ENCODE results near the gene SLC38A2. TPM values are rescaled to one million over a fixed set of nuclear protein-coding genes. Genes with fewer than 3 reads are reported as not detected.

SLC38A2 gene
- total RNA-seq, 4 donors from 2014 or later: 368 to 440 (median 381) TPM

DNA sequence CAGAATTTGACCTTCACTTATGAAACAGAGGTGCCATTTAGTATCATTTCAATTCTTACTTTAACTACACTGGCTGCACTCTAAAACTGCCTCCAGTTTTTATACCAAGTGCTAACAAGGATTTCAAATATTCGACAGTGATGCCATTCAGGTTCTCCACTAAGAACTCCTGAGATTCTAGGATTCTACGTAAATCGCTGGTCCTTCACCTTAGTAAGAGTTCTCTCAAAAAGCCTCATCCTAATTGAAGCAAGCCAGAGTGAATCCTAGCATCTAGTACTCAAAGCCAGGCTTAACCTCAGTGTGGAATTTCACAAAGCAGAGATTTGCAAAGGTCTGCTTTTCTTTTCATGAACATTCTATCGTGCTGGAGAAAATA is 3.5 kb downstream of the SLC38A2 start:
- Histone ChIP-seq H3K4me3 (peak overlapping the region; percentile 72 to 99 (median 96)), H3K9me3 (no peaks in the 10 kb centered on the region), H3K27ac (peak overlapping the region; percentile 21 to 99 (median 88)), H3K36me3 (peaks cover 0 to 68% (median 23%) of the 10 kb centered on the region in 3 donors), H3K4me1 (peaks cover 5 to 72% (median 49%) of the 10 kb centered on the region in 4 donors), H3K27me3 (no peaks in the 10 kb centered on the region)
- TF ChIP-seq, protein P1, sequence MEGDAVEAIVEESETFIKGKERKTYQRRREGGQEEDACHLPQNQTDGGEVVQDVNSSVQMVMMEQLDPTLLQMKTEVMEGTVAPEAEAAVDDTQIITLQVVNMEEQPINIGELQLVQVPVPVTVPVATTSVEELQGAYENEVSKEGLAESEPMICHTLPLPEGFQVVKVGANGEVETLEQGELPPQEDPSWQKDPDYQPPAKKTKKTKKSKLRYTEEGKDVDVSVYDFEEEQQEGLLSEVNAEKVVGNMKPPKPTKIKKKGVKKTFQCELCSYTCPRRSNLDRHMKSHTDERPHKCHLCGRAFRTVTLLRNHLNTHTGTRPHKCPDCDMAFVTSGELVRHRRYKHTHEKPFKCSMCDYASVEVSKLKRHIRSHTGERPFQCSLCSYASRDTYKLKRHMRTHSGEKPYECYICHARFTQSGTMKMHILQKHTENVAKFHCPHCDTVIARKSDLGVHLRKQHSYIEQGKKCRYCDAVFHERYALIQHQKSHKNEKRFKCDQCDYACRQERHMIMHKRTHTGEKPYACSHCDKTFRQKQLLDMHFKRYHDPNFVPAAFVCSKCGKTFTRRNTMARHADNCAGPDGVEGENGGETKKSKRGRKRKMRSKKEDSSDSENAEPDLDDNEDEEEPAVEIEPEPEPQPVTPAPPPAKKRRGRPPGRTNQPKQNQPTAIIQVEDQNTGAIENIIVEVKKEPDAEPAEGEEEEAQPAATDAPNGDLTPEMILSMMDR (IDR thresholded peaks at IDR 0.05): no peak
- no peak for TF ChIP-seq POLR2A (IDR thresholded peaks at IDR 0.05)
- no peak for TF ChIP-seq EP300 (IDR thresholded peaks at IDR 0.05)
- no peak for DNase-seq (ENCODE audit: low spot score in 2 of 2)
- 47 to 52% methylated on average over 4 of the region's 4 CpGs for WGBS, 2 donors

DNA sequence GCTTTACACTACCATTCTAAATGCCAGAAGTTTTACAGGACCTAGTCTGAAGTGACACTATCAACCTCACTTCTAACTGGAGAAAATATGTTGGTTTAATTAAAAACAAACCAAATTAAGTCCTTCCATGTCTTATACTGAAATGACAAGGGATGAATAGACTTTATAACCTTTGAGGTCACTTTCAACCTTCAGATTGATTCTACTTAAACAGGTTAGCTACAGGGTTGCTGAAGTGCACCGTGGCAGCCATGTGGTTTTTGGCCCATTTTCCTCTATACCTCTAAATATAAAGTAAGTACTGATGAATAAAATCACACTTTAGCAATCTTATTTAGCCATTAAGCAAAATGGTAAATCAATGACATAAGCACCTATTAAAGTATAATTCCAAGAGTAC is 3.9 kb downstream of the SLC38A2 start:
- 52 to 54% methylated on average over 1 of the region's 1 CpG for WGBS, 2 donors
- TF ChIP-seq, protein P1 (IDR thresholded peaks at IDR 0.05): no peak
- TF ChIP-seq POLR2A (IDR thresholded peaks at IDR 0.05): no peak
- no peak for TF ChIP-seq EP300 (IDR thresholded peaks at IDR 0.05)
- peak overlapping the region in 3 of 4 donors; percentile 81 to 99 (median 96) for H3K27ac ChIP-seq
- no peaks in the 10 kb centered on the region for H3K27me3 ChIP-seq
- H3K9me3 ChIP-seq: no peaks in the 10 kb centered on the region
- H3K4me3 ChIP-seq: peak overlapping the region; percentile 72 to 99 (median 96)
- DNase-seq (ENCODE audit: low spot score in 2 of 2): no peak
- peaks cover 0 to 72% (median 27%) of the 10 kb centered on the region in 3 donors for H3K36me3 ChIP-seq
- H3K4me1 ChIP-seq: peaks cover 5 to 72% (median 52%) of the 10 kb centered on the region in 4 donors

DNA sequence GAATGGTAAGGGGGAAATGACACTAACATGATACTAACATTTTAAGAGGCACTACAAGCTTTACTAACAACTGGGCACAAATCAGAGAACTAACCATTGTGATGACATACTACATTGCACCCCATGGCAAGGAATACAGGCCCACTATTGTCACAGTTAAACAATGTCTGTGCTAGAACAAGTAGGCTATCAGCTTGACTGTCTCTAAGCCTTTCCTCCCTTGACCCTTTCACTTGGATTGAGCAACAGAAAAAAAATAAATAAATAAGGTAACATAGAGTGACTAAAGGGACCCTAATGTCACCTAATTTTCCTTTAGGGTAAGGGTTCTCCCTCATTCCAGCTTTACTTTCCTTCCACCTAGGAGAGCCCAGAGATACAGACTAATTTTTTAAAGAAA is 4.4 kb downstream of the SLC38A2 start:
- TF ChIP-seq, protein P1 (IDR thresholded peaks at IDR 0.05): no peak
- TF ChIP-seq POLR2A (IDR thresholded peaks at IDR 0.05) (no peak), EP300 (IDR thresholded peaks at IDR 0.05) (no peak)
- Histone ChIP-seq H3K36me3 (peaks cover 0 to 78% (median 33%) of the 10 kb centered on the region in 3 donors), H3K9me3 (no peaks in the 10 kb centered on the region), H3K27me3 (no peaks in the 10 kb centered on the region), H3K4me1 (peaks cover 5 to 76% (median 57%) of the 10 kb centered on the region in 4 donors), H3K4me3 (peak overlapping the region; percentile 10 to 96 (median 84)), H3K27ac (peak overlapping the region; percentile 2 to 99 (median 88))
- DNase-seq (ENCODE audit: low spot score in 2 of 2): no peak

GRCh38 chr12:46367351-46368029 is 5.1 kb downstream of the SLC38A2 start:
- Histone ChIP-seq H3K4me1 (peaks cover 5 to 82% (median 59%) of the 10 kb centered on the region in 4 donors), H3K9me3 (no peaks in the 10 kb centered on the region), H3K27ac (peak overlapping the region in 3 of 4 donors; percentile 2 to 96 (median 81)), H3K27me3 (no peaks in the 10 kb centered on the region), H3K4me3 (peak overlapping the region; percentile 10 to 96 (median 84)), H3K36me3 (peaks cover 0 to 84% (median 39%) of the 10 kb centered on the region in 3 donors)
- no peak for DNase-seq (ENCODE audit: low spot score in 2 of 2)
- TF ChIP-seq POLR2A (IDR thresholded peaks at IDR 0.05) (no peak), EP300 (IDR thresholded peaks at IDR 0.05) (no peak)
- TF ChIP-seq, protein P1 (IDR thresholded peaks at IDR 0.05): no peak
- WGBS, 2 donors: 49 to 53% methylated on average over 5 of the region's 5 CpGs

GRCh38 chr12:46366771-46367170 is 5.8 kb downstream of the SLC38A2 start:
- peaks cover 5 to 89% (median 60%) of the 10 kb centered on the region in 4 donors for H3K4me1 ChIP-seq
- DNase-seq (ENCODE audit: low spot score in 2 of 2): no peak
- H3K4me3 ChIP-seq: peak overlapping the region in 2 of 4 donors; percentile 72 to 96
- TF ChIP-seq POLR2A (IDR thresholded peaks at IDR 0.05): no peak
- TF ChIP-seq EP300 (IDR thresholded peaks at IDR 0.05): no peak
- TF ChIP-seq, protein P1 (IDR thresholded peaks at IDR 0.05): no peak
- H3K9me3 ChIP-seq: no peaks in the 10 kb centered on the region
- H3K36me3 ChIP-seq: peaks cover 0 to 91% (median 40%) of the 10 kb centered on the region in 3 donors
- 70 to 72% methylated on average over 5 of the region's 5 CpGs for WGBS, 2 donors
- no peaks in the 10 kb centered on the region for H3K27me3 ChIP-seq
- peak overlapping the region in 3 of 4 donors; percentile 2 to 96 (median 81) for H3K27ac ChIP-seq

All from tibial nerve (tissue), 4 donors.